ENCODE measurements around the gene KIAA1958. TPM values are rescaled to one million over a fixed set of nuclear protein-coding genes. Genes with fewer than 3 reads are reported as not detected.

Gene KIAA1958
- total RNA-seq, 4 donors from 2014 or later, result 10.2 to 18.3 (median 10.6) TPM

GRCh38 chr9:112537561-112537960, 50.9 kb downstream of the KIAA1958 start:
- no peak for TF ChIP-seq POLR2AphosphoS5 (IDR thresholded peaks at IDR 0.05)
- TF ChIP-seq POLR2A (IDR thresholded peaks at IDR 0.05), result no peak
- TF ChIP-seq, protein P1, sequence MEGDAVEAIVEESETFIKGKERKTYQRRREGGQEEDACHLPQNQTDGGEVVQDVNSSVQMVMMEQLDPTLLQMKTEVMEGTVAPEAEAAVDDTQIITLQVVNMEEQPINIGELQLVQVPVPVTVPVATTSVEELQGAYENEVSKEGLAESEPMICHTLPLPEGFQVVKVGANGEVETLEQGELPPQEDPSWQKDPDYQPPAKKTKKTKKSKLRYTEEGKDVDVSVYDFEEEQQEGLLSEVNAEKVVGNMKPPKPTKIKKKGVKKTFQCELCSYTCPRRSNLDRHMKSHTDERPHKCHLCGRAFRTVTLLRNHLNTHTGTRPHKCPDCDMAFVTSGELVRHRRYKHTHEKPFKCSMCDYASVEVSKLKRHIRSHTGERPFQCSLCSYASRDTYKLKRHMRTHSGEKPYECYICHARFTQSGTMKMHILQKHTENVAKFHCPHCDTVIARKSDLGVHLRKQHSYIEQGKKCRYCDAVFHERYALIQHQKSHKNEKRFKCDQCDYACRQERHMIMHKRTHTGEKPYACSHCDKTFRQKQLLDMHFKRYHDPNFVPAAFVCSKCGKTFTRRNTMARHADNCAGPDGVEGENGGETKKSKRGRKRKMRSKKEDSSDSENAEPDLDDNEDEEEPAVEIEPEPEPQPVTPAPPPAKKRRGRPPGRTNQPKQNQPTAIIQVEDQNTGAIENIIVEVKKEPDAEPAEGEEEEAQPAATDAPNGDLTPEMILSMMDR (IDR thresholded peaks at IDR 0.05), result no peak
- no peak for TF ChIP-seq EP300 (IDR thresholded peaks at IDR 0.05)
- DNase-seq (ENCODE audit: low spot score in 2 of 2), result no peak
- 75% methylated on average over 1 of the region's 1 CpG for WGBS
- no peaks in the 10 kb centered on the region for H3K9me3 ChIP-seq
- no peak overlapping the region for H3K4me3 ChIP-seq
- H3K27ac ChIP-seq, result no peak overlapping the region
- H3K27me3 ChIP-seq, result no peaks in the 10 kb centered on the region
- H3K36me3 ChIP-seq, result no peaks in the 10 kb centered on the region
- H3K4me1 ChIP-seq, result peaks cover 11% of the 10 kb centered on the region

GRCh38 chr9:112540800-112541199, 54.2 kb downstream of the KIAA1958 start:
- DNase-seq (ENCODE audit: low spot score in 2 of 2), result no peak
- H3K4me3 ChIP-seq, result no peak overlapping the region
- WGBS, result 87% methylated on average over 4 of the region's 4 CpGs

GRCh38 chr9:112541685-112542084, 55.1 kb downstream of the KIAA1958 start:
- Histone ChIP-seq H3K9me3 (no peaks in the 10 kb centered on the region), H3K27ac (no peak overlapping the region), H3K27me3 (no peaks in the 10 kb centered on the region), H3K4me3 (no peak overlapping the region), H3K4me1 (peaks cover 19% of the 10 kb centered on the region), H3K36me3 (no peaks in the 10 kb centered on the region)
- TF ChIP-seq, protein P1 (IDR thresholded peaks at IDR 0.05), result no peak
- TF ChIP-seq POLR2AphosphoS5 (IDR thresholded peaks at IDR 0.05) (no peak), POLR2A (IDR thresholded peaks at IDR 0.05) (no peak), EP300 (IDR thresholded peaks at IDR 0.05) (no peak)
- WGBS, result 29% methylated on average over 7 of the region's 7 CpGs
- no peak for DNase-seq (ENCODE audit: low spot score in 2 of 2)

More at GRCh38 chr9:112540800-112541199, 54.2 kb downstream of the KIAA1958 start:
- Histone ChIP-seq H3K27me3 (no peaks in the 10 kb centered on the region), H3K27ac (no peak overlapping the region), H3K36me3 (no peaks in the 10 kb centered on the region), H3K4me1 (peaks cover 14% of the 10 kb centered on the region), H3K9me3 (no peaks in the 10 kb centered on the region)
- TF ChIP-seq POLR2AphosphoS5 (IDR thresholded peaks at IDR 0.05) (no peak), POLR2A (IDR thresholded peaks at IDR 0.05) (no peak), EP300 (IDR thresholded peaks at IDR 0.05) (no peak)
- TF ChIP-seq, protein P1 (IDR thresholded peaks at IDR 0.05), result no peak

DNA sequence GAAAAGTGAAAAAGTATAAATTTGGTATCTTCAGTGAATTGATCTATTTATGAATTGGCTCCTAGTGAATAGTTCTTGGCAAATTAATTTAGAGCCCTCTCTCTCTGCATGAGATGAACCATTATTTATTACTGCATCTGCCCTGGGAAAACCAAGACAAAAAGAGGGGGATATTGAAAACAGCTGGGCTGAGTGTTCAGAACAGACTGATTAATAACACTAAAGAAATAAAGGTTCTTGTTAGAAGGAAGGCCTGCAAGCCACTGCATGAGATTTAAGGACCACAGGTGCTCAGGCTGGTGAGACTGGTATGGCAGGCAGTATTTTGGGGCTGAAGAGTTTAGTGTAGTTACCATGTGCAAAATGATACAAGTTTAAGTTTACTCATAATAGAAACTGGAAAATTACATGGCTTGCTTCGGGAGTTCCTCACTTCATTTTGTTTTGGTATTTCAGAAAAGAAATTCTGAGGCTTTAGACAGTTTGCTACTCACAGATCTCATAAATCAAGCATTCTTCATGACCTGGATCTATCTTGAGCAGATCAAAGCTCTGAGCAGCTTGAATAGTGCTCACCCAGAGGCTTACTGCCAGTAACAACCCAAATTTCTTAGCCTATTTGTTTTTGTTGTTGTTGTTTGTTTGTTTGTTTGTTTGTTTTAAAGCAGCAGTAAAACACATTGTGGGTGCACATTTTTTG, 56.1 kb downstream of the KIAA1958 start:
- Histone ChIP-seq H3K4me1 (peaks cover 20% of the 10 kb centered on the region), H3K4me3 (no peak overlapping the region), H3K36me3 (no peaks in the 10 kb centered on the region), H3K9me3 (no peaks in the 10 kb centered on the region), H3K27me3 (no peaks in the 10 kb centered on the region), H3K27ac (no peak overlapping the region)
- TF ChIP-seq, protein P1 (IDR thresholded peaks at IDR 0.05), result no peak
- TF ChIP-seq POLR2AphosphoS5 (IDR thresholded peaks at IDR 0.05), result no peak
- TF ChIP-seq EP300 (IDR thresholded peaks at IDR 0.05), result no peak
- TF ChIP-seq POLR2A (IDR thresholded peaks at IDR 0.05), result no peak
- no peak for DNase-seq (ENCODE audit: low spot score in 2 of 2)
- WGBS, result 65% methylated on average over 1 of the region's 1 CpG

- H3K4me1 ChIP-seq, result peaks cover 20% of the 10 kb centered on the region
- H3K27me3 ChIP-seq, result no peaks in the 10 kb centered on the region
- no peaks in the 10 kb centered on the region for H3K9me3 ChIP-seq
- H3K4me3 ChIP-seq, result no peak overlapping the region
- no peak for DNase-seq (ENCODE audit: low spot score in 2 of 2)
- no peak overlapping the region for H3K27ac ChIP-seq
- no peaks in the 10 kb centered on the region for H3K36me3 ChIP-seq
- 86% methylated on average over 1 of the region's 1 CpG for WGBS
- TF ChIP-seq EP300 (IDR thresholded peaks at IDR 0.05) (no peak), POLR2A (IDR thresholded peaks at IDR 0.05) (no peak), POLR2AphosphoS5 (IDR thresholded peaks at IDR 0.05) (no peak)
- TF ChIP-seq, protein P1 (IDR thresholded peaks at IDR 0.05), result no peak
Measured at GRCh38 chr9:112544477-112544876, 57.9 kb downstream of the KIAA1958 start.

Data from suprapubic skin (tissue), 4 donors.